ENCODE results near the gene GRIFIN.

Gene GRIFIN

DNA sequence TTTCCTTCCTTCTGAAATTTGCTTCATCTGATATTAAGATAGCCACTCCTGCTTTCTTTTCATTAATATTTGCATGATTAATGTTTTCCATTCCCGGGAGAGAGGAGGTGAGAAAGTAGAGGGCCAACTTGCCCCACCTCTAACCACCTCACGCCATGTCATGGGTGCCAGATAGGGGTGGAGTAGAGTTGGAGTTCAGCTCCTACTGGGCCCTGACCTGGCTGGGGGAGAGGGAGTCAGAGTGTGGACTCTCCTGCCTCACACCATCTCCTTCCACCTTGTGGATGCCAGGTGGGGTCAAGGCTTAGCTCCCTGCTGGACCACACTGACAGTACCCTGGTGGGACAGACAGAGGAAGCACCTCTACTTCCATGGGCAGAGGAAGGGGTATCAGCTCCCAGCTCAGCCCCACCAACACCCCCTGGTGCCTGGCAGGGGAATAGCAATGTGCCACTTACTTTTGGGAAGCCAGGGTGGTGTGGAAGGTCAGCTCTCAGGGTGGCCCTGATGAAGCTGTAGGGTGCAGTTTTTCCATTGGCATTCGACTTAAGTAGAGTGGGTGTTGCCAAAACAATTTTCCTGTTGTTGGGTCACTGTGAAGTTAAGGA lies 44.8 kb downstream of the GRIFIN start:
- DNase-seq: no peak

DNA sequence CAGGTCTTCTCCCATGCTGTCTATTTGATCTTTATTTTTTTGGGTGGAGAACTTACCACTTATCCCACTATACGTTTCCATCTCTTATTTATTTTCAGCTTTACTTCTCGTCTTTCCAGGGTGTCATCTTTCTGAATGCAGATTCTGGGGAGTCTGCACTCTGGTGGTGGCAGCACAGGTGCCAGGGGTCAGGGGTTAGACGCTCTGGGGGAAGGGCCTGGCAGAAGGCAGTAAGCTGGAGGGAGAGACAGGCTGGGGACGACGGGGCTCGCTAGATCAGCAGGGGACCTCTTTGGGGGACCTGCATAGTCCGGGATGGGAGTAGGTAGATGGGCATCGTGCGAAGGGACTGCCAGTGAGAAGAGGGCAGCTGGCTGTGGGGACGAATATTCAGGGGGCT lies 50.4 kb downstream of the GRIFIN start:
- DNase-seq: no peak
